ENCODE data around the gene VIPAS39. TPM values are rescaled to one million over a fixed set of nuclear protein-coding genes. Genes with fewer than 3 reads are reported as not detected.
A peak's percentile ranks its signal among the peaks of the same experiment; 100 is the strongest.

Gene VIPAS39
- total and polyA plus RNA-seq, 2 of the 13 experiments (the other 11 are each of a cell fraction or from before 2014, with no cell fraction given): 13.3 to 21.5 TPM

- TF ChIP-seq ARID5B (CRISPR knock-in tag; IDR thresholded peaks at IDR 0.05): no peak
- no peak for TF ChIP-seq ZNF589 (CRISPR knock-in tag; conservative IDR thresholded peaks at IDR 0.05)
- TF ChIP-seq ZNF792 (CRISPR knock-in tag; IDR thresholded peaks at IDR 0.05): no peak
- TF ChIP-seq NAIF1 (CRISPR knock-in tag; IDR thresholded peaks at IDR 0.05; ENCODE audit: borderline replicate concordance): no peak; the same call in 1 of the 2 replicates
- peak; percentile 61; the same call in 1 of the 2 replicates for TF ChIP-seq KDM5B (CRISPR knock-in tag; IDR thresholded peaks at IDR 0.05; ENCODE audit: borderline replicate concordance)
- TF ChIP-seq, protein P1, sequence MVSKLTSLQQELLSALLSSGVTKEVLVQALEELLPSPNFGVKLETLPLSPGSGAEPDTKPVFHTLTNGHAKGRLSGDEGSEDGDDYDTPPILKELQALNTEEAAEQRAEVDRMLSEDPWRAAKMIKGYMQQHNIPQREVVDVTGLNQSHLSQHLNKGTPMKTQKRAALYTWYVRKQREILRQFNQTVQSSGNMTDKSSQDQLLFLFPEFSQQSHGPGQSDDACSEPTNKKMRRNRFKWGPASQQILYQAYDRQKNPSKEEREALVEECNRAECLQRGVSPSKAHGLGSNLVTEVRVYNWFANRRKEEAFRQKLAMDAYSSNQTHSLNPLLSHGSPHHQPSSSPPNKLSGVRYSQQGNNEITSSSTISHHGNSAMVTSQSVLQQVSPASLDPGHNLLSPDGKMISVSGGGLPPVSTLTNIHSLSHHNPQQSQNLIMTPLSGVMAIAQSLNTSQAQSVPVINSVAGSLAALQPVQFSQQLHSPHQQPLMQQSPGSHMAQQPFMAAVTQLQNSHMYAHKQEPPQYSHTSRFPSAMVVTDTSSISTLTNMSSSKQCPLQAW (CRISPR knock-in tag; IDR thresholded peaks at IDR 0.05): peak; percentile 81
- TF ChIP-seq MTF1 (CRISPR knock-in tag; IDR thresholded peaks at IDR 0.05): no peak
- no peak for TF ChIP-seq DRAP1 (CRISPR knock-in tag; IDR thresholded peaks at IDR 0.05)
- no peak for TF ChIP-seq FOXK2 (IDR thresholded peaks at IDR 0.05)
- 0 out of 2 replicates have a peak, but pooled peaks have one; percentile 63 for TF ChIP-seq HES4 (CRISPR knock-in tag; IDR thresholded peaks at IDR 0.05; ENCODE audit: borderline replicate concordance)
- no peak for TF ChIP-seq ZNF329 (CRISPR knock-in tag; IDR thresholded peaks at IDR 0.05; ENCODE audit: low read depth)
- no peak for TF ChIP-seq ZFAT (CRISPR knock-in tag; conservative IDR thresholded peaks at IDR 0.05)
- no peak for TF ChIP-seq CBX5 (CRISPR knock-in tag; IDR thresholded peaks at IDR 0.05; ENCODE audit: borderline replicate concordance)
- TF ChIP-seq ZBTB7A (CRISPR knock-in tag; IDR thresholded peaks at IDR 0.05): no peak
- TF ChIP-seq NFIB (CRISPR knock-in tag; IDR thresholded peaks at IDR 0.05; ENCODE audit: borderline replicate concordance): no peak
- peak; percentile 77; the same call in 1 of the 2 replicates for TF ChIP-seq KDM5A (IDR thresholded peaks at IDR 0.05; ENCODE audit: borderline replicate concordance, low read length)
- TF ChIP-seq ZNF639 (CRISPR knock-in tag; conservative IDR thresholded peaks at IDR 0.05): no peak
- no peak for TF ChIP-seq ETS1 (CRISPR knock-in tag; IDR thresholded peaks at IDR 0.05)
Measured at GRCh38 chr14:77376771-77377501, 80.5 kb downstream of the VIPAS39 start, which contains the start of the genes SAMD15 and TMED8 (continued).
